ENCODE data around the gene PJA1.

GRCh38 chrX:69123481-69123880 is 41.8 kb downstream of the PJA1 start:
- TF ChIP-seq CTCF (IDR thresholded peaks at IDR 0.05) (no peak), POLR2AphosphoS5 (IDR thresholded peaks at IDR 0.05; ENCODE audit: insufficient read depth in 1 of 2, low read depth in 1 of 2) (no peak)

Measured in vagina (tissue), 2 donors.